Upper lobe of left lung (tissue), 4 donors: ENCODE results near the gene LCORL.

Experiments used
- POLR2A ChIP-seq, 4 donors: fragments of 450-650 bp; IDR thresholded peaks; one replicate each; pipeline ENCODE4 v1.5.1; 2016 to 2017; ENCODE audit warnings: antibody characterized with exemption in 4 of 4, mild to moderate bottlenecking in 2 of 4
- POLR2AphosphoS5 ChIP-seq, 2 donors: sonication (generic); formaldehyde crosslinking; IDR thresholded peaks; one replicate each; pipeline ENCODE4 v1.5.1; 2017; ENCODE audit warnings: antibody characterized with exemption in 2 of 2

- no peak for TF ChIP-seq POLR2AphosphoS5 (IDR thresholded peaks at IDR 0.05)
- no peak for TF ChIP-seq POLR2A (IDR thresholded peaks at IDR 0.05)
Observed at GRCh38 chr4:18025288-18025687, 3.7 kb upstream of the LCORL start.
